GM19023 (cell line): ENCODE results near the gene KCNIP1.

Source experiments
- ATAC-seq: cut with Tn5 transposase; IDR thresholded peaks from one replicate; pipeline ENCODE4 v1.9.1; 2021; ENCODE audit warnings: mild to moderate bottlenecking, moderate library complexity; ENCODE audit not compliant: unreplicated experiment

The KCNIP1 gene

GRCh38 chr5:170625221-170626165 lies 121.7 kb downstream of the KCNIP1 start:
- no peak for ATAC-seq

- no peak for ATAC-seq
These were observed 122.8 kb downstream of the KCNIP1 start for GRCh38 chr5:170626507-170627150.

DNA sequence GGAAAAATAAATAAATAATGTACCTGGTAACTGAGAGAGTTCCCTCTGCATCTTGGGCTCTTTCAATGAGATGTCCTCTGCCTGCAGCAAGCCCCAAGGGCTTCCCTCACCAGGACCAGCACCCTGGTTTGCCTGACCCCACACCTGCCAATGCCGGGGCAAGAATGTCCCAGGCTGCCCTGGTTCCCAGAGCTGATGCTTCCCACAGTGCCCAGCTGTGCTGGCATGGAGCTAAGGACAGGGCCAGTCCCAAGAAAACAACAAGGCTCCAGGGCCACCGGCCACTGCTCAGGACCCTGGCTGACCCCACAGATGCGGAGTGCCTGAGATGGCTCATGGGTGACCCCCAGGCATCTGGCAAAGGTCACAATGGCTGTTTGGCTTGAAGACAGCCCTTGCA lies 123.5 kb downstream of the KCNIP1 start:
- ATAC-seq: no peak

GRCh38 chr5:170628028-170628427 lies 124.2 kb downstream of the KCNIP1 start:
- ATAC-seq: no peak

- ATAC-seq: no peak
These were observed 125.1 kb downstream of the KCNIP1 start for GRCh38 chr5:170628691-170629565.

- ATAC-seq: no peak
These were observed 125.9 kb downstream of the KCNIP1 start for GRCh38 chr5:170629566-170630175.

- ATAC-seq: no peak
These were observed 126.4 kb downstream of the KCNIP1 start for GRCh38 chr5:170630226-170630625.

DNA sequence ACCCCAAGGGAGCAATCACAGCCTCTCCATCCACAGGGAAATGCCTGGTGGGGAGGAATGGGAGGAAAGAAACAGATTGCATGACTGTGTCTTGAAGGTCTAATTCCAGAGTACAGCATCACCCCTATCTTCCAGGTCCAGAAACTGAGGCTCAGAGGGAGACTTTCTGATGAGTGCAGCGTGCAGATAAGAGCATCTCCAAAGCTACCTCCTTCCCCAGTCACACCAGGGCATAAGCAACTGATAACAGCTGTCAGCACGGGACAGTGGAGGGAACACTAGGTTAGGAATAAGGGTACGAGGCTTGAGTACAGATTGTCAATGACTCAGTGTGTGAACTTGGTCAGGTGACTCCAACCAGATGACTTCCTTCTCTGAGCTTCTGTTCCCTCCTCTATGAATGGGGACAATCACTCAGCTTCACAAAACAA lies 126.9 kb downstream of the KCNIP1 start:
- no peak for ATAC-seq

DNA sequence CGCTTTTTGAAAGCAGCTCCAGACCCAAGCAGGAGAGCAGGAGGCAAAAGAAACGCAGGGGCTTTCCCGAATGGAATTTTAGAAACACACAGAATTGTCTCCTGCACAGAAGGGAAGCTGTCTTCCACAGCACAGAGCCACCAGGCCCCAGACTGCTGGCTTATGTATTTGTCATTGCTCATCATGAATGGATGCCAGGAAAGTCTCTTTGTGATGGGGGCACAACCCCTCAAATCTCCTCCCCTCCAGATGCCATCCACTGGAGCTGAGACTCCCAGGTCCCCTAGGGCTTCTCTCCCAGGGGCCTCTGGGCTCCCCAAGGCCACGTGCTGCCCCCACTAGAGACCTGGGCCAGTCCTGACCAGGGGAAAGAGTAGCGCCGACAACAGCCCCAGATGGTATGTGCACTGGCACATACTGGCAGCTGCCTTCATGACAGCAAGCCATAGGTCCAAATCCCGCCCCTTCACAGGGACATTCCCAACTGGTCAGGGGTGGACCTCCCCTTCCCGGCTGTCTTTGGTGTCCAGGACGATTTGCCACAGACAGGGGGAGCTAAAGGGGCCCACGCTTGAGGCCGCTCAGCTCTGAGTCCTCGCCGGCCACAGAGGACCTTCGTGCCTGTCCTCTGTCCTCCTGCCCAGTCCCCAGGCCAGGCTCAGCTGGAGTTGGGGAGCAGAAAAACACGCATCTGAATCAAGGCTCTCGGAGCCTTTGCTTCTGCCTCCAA lies 127.8 kb downstream of the KCNIP1 start:
- no peak for ATAC-seq

- no peak for ATAC-seq
These were observed 128.6 kb downstream of the KCNIP1 start for GRCh38 chr5:170632266-170632984.

- ATAC-seq: no peak
These were observed 129.1 kb downstream of the KCNIP1 start for GRCh38 chr5:170632985-170633234.

DNA sequence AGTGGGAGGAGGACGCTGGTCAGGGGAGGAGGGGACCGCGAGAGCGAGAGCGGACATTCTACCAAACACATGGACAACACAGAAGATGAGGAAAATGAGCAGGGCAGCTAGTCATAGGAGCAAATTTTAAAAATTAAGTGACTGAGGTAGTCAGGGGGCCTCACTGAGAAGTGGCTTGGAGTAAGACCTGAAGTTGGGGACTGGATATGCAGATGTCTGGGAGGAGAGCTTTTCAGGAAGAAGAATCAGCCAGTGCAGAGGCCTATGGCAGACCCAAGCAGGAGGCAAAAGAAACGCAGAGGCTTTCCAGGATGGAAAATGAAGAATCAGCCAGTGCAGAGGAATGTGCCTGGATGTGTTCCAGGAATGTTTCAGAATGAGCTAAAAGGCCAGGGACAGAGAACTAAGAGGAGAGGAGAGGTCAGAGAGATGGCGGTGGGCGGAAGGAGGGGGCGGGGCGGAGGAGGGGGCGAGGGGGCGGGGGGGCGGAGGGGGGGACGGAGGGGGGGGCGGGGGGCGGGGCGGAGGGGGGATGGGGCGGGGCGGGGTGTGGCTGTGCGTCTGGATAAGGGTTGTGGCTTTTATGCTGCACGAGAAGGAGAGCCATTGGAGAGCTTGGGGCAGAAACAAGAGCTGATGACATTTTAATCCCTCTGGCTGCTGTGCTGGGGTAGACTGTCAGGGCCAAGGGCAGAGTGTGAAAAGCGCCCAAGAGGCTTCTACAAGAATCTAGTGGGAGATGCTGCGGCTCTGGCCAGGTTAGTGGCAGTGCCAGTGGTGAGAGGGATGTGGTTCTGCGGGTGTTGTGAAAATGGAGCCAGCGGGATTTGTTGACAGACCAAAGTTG lies 129.6 kb downstream of the KCNIP1 start:
- ATAC-seq: no peak

- no peak for ATAC-seq
These were observed 130.6 kb downstream of the KCNIP1 start for GRCh38 chr5:170634256-170634990.

DNA sequence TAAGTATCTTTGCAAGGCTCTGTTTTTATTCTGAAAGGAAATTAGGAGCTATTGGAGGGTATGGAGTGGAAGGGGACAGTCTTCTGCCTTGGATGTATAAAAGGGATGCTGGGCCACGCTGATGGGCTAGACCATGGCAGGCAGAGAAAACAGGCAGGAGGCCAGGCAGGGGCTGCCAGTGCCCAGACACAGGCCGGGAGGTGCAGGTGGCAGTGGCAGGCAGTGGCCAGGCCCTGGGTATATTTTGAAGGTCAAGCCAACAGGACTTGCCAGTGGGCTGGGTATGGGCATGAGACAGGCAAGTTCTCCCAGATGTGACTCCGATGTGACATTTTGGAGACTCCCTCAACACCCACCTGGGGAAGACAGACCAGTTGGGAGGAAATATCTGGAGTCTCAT lies 131.9 kb downstream of the KCNIP1 start:
- no peak for ATAC-seq

DNA sequence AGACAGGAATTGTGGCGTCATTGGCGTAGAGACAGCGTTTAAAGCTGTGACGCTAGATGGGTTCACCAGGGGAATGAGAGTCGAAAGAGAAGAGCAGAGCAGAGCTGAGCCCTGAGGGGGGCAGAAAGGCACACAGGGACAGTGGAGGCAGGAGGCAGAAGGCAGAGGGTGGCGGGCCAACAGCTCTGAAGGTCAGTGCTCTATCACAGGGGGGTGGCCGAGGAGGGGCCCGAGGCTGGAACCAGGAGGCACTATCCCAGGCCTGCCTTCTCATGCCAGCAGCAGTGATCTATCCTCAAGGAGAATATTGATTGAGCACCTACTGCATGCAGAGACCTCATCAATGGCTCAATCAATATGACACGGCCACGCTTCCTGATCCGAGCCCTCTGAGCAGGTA lies 132.4 kb downstream of the KCNIP1 start:
- ATAC-seq: no peak

DNA sequence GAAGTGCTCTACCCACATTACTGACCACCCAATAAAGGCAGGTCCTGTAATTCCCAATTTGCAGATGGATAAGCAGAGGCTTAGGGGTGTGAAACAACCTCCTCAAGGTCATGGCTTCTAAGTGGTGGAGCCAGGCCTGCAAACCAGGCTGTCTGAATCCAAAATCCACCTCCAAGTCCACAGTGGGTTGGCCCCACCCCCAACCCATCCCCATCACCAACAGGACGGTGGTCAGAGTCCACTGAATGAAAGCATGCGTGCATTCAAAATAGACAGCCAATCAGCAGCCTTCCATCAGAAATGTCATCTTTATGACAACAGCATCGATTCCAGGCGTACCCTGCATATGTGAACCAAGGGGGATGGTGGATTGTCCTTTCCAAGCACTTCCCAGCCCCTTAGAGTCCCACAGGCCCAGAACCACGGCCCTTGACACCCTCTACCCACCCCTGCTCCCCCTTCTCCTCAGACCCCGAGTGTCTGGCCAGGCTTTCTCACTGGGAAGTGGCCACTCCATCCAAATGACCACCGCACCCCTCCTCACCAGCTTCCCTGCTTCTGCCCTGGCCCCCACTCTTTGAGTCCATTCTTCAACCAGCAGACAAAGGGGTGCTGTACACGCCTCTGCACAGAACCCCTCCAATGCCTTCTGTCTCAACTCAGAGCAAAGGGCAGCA lies 133.1 kb downstream of the KCNIP1 start:
- no peak for ATAC-seq

GRCh38 chr5:170638051-170638450 lies 134.2 kb downstream of the KCNIP1 start:
- no peak for ATAC-seq
